Measurements from ENCODE around the gene DLGAP4. TPM values are rescaled to one million over a fixed set of nuclear protein-coding genes. Genes with fewer than 3 reads are reported as not detected.

Gene DLGAP4
- total and polyA plus RNA-seq, 2 of the 8 experiments (the other 6 are each of a cell fraction or from before 2014, with no cell fraction given) = 41.2 to 57.2 TPM

DNA sequence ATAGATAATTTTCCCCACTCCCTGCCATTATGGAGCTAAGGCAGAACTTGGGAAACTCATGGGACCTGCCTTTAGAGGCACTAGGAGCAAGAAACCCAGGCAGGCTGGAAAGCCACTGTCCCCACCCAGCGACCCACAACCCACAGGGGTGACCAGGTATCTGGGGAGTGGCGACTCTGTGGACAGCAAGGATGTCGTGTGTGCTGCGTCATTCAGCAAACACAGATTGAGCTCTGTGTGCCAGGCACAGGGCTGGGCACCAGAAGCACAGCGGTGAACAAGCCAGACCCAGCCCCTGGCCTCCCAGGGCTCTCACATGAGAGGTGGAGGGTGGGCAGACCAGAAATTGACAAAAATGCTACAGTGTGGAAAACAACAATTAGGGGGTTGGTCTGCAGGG lies 27.7 kb downstream of the DLGAP4 start:
- Histone ChIP-seq H3K27me3 (replicated peaks in 1 of 4; ENCODE audit: control insufficient read depth in 3 of 4, extremely low read depth in 1 of 4, insufficient read depth in 3 of 4, low read length in 3 of 4) (peaks cover 2 to 33% (median 30%) of the 10 kb centered on the region in 4 experiments; a peak in 6 of 7 replicates), H3K27ac (ENCODE audit: low read depth, low read length) (no peak overlapping the region), H3K4me1 (replicated peaks in 1 of 4; ENCODE audit: control insufficient read depth in 3 of 4, insufficient read depth in 4 of 4, low read length in 3 of 4) (peaks cover 6 to 20% (median 11%) of the 10 kb centered on the region in 4 experiments), H4K8ac (ENCODE audit: extremely low read depth, insufficient read depth, low read length) (no peak overlapping the region; the same call in 1 of the 2 replicates), H2AK5ac (ENCODE audit: low read depth, low read length) (no peak overlapping the region), H3K4me3 (ENCODE audit: extremely low read depth in 1 of 4, insufficient read depth in 2 of 4, low read depth in 3 of 4, low read length in 4 of 4) (no peak overlapping the region), H3K4ac (replicated peaks; ENCODE audit: insufficient read length, low read depth, low read length) (no peak overlapping the region), H3K79me1 (ENCODE audit: low read depth, low read length) (no peaks in the 10 kb centered on the region), H3K23me2 (ENCODE audit: low read depth, low read length) (no peaks in the 10 kb centered on the region; the same call in 1 of the 2 replicates), H2BK5ac (ENCODE audit: low read depth, low read length) (no peak overlapping the region), H2BK15ac (ENCODE audit: low read length) (no peak overlapping the region), H3K4me2 (ENCODE audit: insufficient read depth in 1 of 2, low read depth in 2 of 2, low read length in 2 of 2) (no peak overlapping the region; a peak in 1 of 4 replicates), H4K91ac (replicated peaks; ENCODE audit: insufficient read length, low read length) (no peak overlapping the region), H2AFZ (ENCODE audit: low read length) (no peak overlapping the region), H3K23ac (ENCODE audit: insufficient read length) (no peak overlapping the region), H4K5ac (ENCODE audit: insufficient read length, low read depth, low read length) (no peak overlapping the region), H3K18ac (ENCODE audit: extremely low read depth, low read length) (no peak overlapping the region), H3K9me3 (ENCODE audit: insufficient read depth in 2 of 2, low read depth in 1 of 2, low read length in 1 of 2) (no peaks in the 10 kb centered on the region), H2BK120ac (replicated peaks; ENCODE audit: low read depth, low read length) (no peak overlapping the region), H3K79me2 (ENCODE audit: control insufficient read depth in 1 of 2, insufficient read depth in 2 of 2, low read length in 2 of 2) (no peaks in the 10 kb centered on the region), H2BK12ac (ENCODE audit: low read depth, low read length) (peak overlapping the region; percentile 27; the same call in 1 of the 2 replicates), H3K56ac (replicated peaks; ENCODE audit: insufficient read length, low read depth, low read length) (no peak overlapping the region), H3K9ac (replicated peaks in 1 of 4; ENCODE audit: extremely low read depth in 1 of 4, low read depth in 3 of 4, low read length in 3 of 4) (no peak overlapping the region), H3K36me3 (ENCODE audit: control insufficient read depth in 2 of 4, insufficient read depth in 4 of 4, low read length in 3 of 4) (no peaks in the 10 kb centered on the region), H3K14ac (ENCODE audit: insufficient read length) (no peak overlapping the region), H2BK20ac (ENCODE audit: low read length) (no peak overlapping the region), H4K20me1 (replicated peaks in 1 of 2; ENCODE audit: control insufficient read depth in 1 of 2, insufficient read depth in 2 of 2, low read length in 2 of 2) (peaks cover 21 to 22% of the 10 kb centered on the region in 2 experiments)
- FAIRE-seq (no peak), DNase-seq (ENCODE audit: low read depth in 1 of 2, low spot score in 2 of 2) (no peak)
- whole genome bisulfite sequencing, 2 experiments (ENCODE audit: extremely low coverage in 1 of 2, insufficient coverage in 1 of 2, insufficient read length in 1 of 2, insufficient replicate concordance in 2 of 2, low coverage in 1 of 2, low lambda C conversion rate in 2 of 2, missing lambda C conversion rate in 1 of 2) = 85% methylated on average over 5 of the region's 5 CpGs; no CpG with 5 or more reads in 1 of the 2 experiments
- POLR2A ChIA-PET (ENCODE audit: partially characterized antibody) = no interaction called here
- CTCF ChIA-PET (ENCODE audit: partially characterized antibody) = interaction anchor here (0.6 to 2.9 kb wide), 10 partner anchors 9 to 1010 kb away, joined by 3 to 14 read pairs (median 3); no protein-coding TSS in a partner anchor
- TF ChIP-seq BCL11A (IDR thresholded peaks at IDR 0.05; ENCODE audit: low read depth in 2 of 2, low read length in 2 of 2) (no peak), TBP (IDR thresholded peaks at IDR 0.05; ENCODE audit: low read depth, low read length) (no peak), NRF1 (IDR thresholded peaks at IDR 0.05; ENCODE audit: low read depth, low read length) (no peak), CBX5 (IDR thresholded peaks at IDR 0.05; ENCODE audit: low read depth, low read length) (no peak), CHD1 (IDR thresholded peaks at IDR 0.05; ENCODE audit: low read depth, low read length) (no peak), BACH1 (IDR thresholded peaks at IDR 0.05; ENCODE audit: low read length) (no peak), KDM5A (IDR thresholded peaks at IDR 0.05; ENCODE audit: low read length) (no peak), ASH2L (IDR thresholded peaks at IDR 0.05; ENCODE audit: low read length) (no peak), HDAC6 (IDR thresholded peaks at IDR 0.05; ENCODE audit: low read depth, low read length) (no peak), SAP30 (IDR thresholded peaks at IDR 0.05; ENCODE audit: insufficient read depth, insufficient replicate concordance, low read length) (no peak), TAF1 (IDR thresholded peaks at IDR 0.05; ENCODE audit: low read depth, low read length) (no peak), SP1 (IDR thresholded peaks at IDR 0.05; ENCODE audit: low read depth, low read length) (no peak)
- TF ChIP-seq, protein P1, sequence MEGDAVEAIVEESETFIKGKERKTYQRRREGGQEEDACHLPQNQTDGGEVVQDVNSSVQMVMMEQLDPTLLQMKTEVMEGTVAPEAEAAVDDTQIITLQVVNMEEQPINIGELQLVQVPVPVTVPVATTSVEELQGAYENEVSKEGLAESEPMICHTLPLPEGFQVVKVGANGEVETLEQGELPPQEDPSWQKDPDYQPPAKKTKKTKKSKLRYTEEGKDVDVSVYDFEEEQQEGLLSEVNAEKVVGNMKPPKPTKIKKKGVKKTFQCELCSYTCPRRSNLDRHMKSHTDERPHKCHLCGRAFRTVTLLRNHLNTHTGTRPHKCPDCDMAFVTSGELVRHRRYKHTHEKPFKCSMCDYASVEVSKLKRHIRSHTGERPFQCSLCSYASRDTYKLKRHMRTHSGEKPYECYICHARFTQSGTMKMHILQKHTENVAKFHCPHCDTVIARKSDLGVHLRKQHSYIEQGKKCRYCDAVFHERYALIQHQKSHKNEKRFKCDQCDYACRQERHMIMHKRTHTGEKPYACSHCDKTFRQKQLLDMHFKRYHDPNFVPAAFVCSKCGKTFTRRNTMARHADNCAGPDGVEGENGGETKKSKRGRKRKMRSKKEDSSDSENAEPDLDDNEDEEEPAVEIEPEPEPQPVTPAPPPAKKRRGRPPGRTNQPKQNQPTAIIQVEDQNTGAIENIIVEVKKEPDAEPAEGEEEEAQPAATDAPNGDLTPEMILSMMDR (IDR thresholded peaks at IDR 0.05; ENCODE audit: control extremely low read depth in 1 of 3, insufficient read depth in 1 of 3, low read depth in 1 of 3, low read length in 3 of 3) = no peak

All from H1 (cell line).